CD4-positive, alpha-beta T cell treated with Interleukin-6 for 4 hours (primary cell): ENCODE data around the gene ACSS3.

ENCODE experiments used
- DNase-seq: peaks from one replicate; pipeline ENCODE4 v3.0.0-alpha.2; 2020; ENCODE audit warnings: mixed read lengths

The ACSS3 gene

DNA sequence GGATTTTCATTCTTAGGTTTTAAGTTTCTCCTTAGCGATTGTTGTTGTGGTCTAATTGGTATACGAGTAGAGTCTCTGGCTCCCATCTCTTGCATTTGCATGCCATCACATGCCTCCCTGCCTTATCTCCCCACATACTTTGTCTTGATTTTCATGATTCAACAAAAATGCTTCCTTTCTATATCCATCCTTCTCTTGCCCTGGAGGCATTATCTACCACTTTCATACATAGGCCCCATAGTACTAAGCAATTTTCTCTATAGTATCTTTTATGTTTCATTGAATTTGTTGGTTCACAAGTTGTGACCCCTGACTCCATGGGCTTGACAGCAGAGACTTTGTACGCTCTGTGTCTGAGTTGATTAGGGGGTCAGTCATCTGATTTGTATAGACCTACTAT lies 226.1 kb downstream of the ACSS3 start:
- DNase-seq, result no peak
